HG03342 (cell line): ENCODE data around the gene WBP1.
"Not testable (repeated sequence)": the region's sequence is repeated elsewhere in the genome, so short reads cannot be mapped to it uniquely, and the experiment has no call there.

Experiments used
- ATAC-seq: cut with Tn5 transposase; IDR thresholded peaks from one replicate; pipeline ENCODE4 v1.9.1; 2021; ENCODE audit warnings: mild to moderate bottlenecking, moderate library complexity; ENCODE audit not compliant: unreplicated experiment

The WBP1 gene

GRCh38 chr2:74426181-74426758 is 32.0 kb upstream of the WBP1 start:
- ATAC-seq = no peak

GRCh38 chr2:74427551-74427950 is 30.7 kb upstream of the WBP1 start:
- no peak for ATAC-seq

- no peak for ATAC-seq
These were observed 29.6 kb upstream of the WBP1 start for GRCh38 chr2:74428675-74429074.

- ATAC-seq = no peak
These were observed 28.5 kb upstream of the WBP1 start for GRCh38 chr2:74429487-74430451.

GRCh38 chr2:74430502-74430901 is 27.7 kb upstream of the WBP1 start:
- no peak for ATAC-seq

- no peak for ATAC-seq
These were observed 22.0 kb upstream of the WBP1 start for GRCh38 chr2:74436111-74436805.

GRCh38 chr2:74436848-74437695 is 21.2 kb upstream of the WBP1 start:
- ATAC-seq = no peak

- no peak for ATAC-seq
These were observed 20.0 kb upstream of the WBP1 start for GRCh38 chr2:74438248-74438647.

- ATAC-seq = no peak
These were observed 18.9 kb upstream of the WBP1 start for GRCh38 chr2:74439373-74439772.

- no peak for ATAC-seq
These were observed 18.3 kb upstream of the WBP1 start for GRCh38 chr2:74439803-74440377.

- peak; percentile 91 for ATAC-seq
These were observed 17.7 kb upstream of the WBP1 start for GRCh38 chr2:74440378-74441169.

GRCh38 chr2:74441170-74441689 is 17.0 kb upstream of the WBP1 start:
- no peak for ATAC-seq

GRCh38 chr2:74441690-74442482 is 16.4 kb upstream of the WBP1 start, which contains the start of gene RTKN:
TSS of gene RTKN (minus strand) at chr2:74441937. CDS start at chr2:74441816, 121 bp downstream.
- no peak for ATAC-seq

- ATAC-seq = not testable (repeated sequence)
These were observed 15.5 kb upstream of the WBP1 start for GRCh38 chr2:74442483-74443297.

- no peak for ATAC-seq
These were observed 13.5 kb upstream of the WBP1 start for GRCh38 chr2:74444498-74445318.

GRCh38 chr2:74447230-74447999 is 10.8 kb upstream of the WBP1 start:
- no peak for ATAC-seq
